ENCODE measurements around the gene NID1. TPM values are rescaled to one million over a fixed set of nuclear protein-coding genes. Genes with fewer than 3 reads are reported as not detected.

NID1 gene
- total RNA-seq, 1 donor from 2014 or later: 45.0 TPM

DNA sequence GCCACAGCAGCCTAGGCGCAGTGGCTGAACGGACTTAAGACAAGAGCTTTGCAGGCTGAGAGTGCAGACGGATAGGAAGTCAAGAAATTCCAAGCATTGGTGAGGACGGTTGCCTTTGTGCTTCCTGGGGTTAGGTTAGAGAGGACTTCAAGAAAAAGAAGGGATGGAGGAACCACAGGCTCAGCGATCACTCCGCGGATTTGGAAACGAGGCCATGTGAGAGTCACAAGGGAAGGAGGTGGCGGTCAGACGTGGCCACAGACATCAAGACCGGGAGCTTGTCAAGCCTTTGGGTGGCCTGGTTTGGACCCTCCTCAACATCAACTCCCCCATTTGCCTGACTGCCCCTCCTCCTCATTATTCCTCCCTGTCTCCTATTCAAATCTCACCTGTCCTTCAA is 62.3 kb downstream of the NID1 start:
- Mint-ChIP-seq H3K27ac (no peak overlapping the region), H3K36me3 (no peaks in the 10 kb centered on the region), H3K27me3 (ENCODE audit: low read depth) (no peaks in the 10 kb centered on the region), H3K4me1 (peaks cover 7% of the 10 kb centered on the region), H3K4me3 (no peak overlapping the region), H3K9me3 (no peaks in the 10 kb centered on the region)
- TF ChIP-seq, protein P1, sequence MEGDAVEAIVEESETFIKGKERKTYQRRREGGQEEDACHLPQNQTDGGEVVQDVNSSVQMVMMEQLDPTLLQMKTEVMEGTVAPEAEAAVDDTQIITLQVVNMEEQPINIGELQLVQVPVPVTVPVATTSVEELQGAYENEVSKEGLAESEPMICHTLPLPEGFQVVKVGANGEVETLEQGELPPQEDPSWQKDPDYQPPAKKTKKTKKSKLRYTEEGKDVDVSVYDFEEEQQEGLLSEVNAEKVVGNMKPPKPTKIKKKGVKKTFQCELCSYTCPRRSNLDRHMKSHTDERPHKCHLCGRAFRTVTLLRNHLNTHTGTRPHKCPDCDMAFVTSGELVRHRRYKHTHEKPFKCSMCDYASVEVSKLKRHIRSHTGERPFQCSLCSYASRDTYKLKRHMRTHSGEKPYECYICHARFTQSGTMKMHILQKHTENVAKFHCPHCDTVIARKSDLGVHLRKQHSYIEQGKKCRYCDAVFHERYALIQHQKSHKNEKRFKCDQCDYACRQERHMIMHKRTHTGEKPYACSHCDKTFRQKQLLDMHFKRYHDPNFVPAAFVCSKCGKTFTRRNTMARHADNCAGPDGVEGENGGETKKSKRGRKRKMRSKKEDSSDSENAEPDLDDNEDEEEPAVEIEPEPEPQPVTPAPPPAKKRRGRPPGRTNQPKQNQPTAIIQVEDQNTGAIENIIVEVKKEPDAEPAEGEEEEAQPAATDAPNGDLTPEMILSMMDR (IDR thresholded peaks at IDR 0.05; ENCODE audit: unreplicated experiment): no peak
- no peak for DNase-seq (ENCODE audit: low spot score in 2 of 2, unreplicated experiment in 2 of 2)

GRCh38 chr1:236002025-236002390 is 62.9 kb downstream of the NID1 start:
- TF ChIP-seq, protein P1 (IDR thresholded peaks at IDR 0.05; ENCODE audit: unreplicated experiment): no peak
- H3K27me3 Mint-ChIP-seq (ENCODE audit: low read depth): no peaks in the 10 kb centered on the region
- no peak overlapping the region for H3K27ac Mint-ChIP-seq
- no peak for DNase-seq (ENCODE audit: low spot score in 2 of 2, unreplicated experiment in 2 of 2)
- peaks cover 7% of the 10 kb centered on the region for H3K4me1 Mint-ChIP-seq
- H3K4me3 Mint-ChIP-seq: no peak overlapping the region
- no peaks in the 10 kb centered on the region for H3K9me3 Mint-ChIP-seq
- H3K36me3 Mint-ChIP-seq: no peaks in the 10 kb centered on the region

DNA sequence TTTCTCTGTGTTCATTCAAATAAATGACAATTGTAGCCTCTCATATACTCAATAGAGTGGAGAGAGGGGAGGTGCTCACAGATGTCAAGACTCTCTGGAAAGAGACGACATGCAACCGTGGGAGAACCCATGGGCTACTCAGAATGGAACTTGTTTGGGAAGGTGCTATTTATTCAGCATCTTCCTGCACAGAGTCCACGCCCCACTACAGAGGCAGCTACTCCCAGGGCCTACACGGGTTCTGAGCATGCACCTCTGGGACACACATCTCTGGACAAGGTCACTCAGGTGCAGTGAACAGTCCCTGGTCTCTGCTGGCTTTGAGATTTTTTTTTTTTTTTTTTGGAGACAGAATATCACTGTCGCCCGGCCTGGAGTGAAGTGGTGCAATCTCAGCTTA is 64.1 kb downstream of the NID1 start:
- Mint-ChIP-seq H3K9me3 (no peaks in the 10 kb centered on the region), H3K4me1 (peaks cover 7% of the 10 kb centered on the region), H3K4me3 (no peak overlapping the region), H3K27ac (no peak overlapping the region), H3K27me3 (ENCODE audit: low read depth) (no peaks in the 10 kb centered on the region), H3K36me3 (no peaks in the 10 kb centered on the region)
- no peak for DNase-seq (ENCODE audit: low spot score in 2 of 2, unreplicated experiment in 2 of 2)
- TF ChIP-seq, protein P1 (IDR thresholded peaks at IDR 0.05; ENCODE audit: unreplicated experiment): no peak

- Mint-ChIP-seq H3K27ac (no peak overlapping the region), H3K9me3 (no peaks in the 10 kb centered on the region)
- no peak for DNase-seq (ENCODE audit: low spot score in 2 of 2, unreplicated experiment in 2 of 2)
Measured at GRCh38 chr1:235999259-235999925, 65.5 kb downstream of the NID1 start.

GRCh38 chr1:235998812-235999211 is 66.1 kb downstream of the NID1 start:
- Mint-ChIP-seq H3K27ac (no peak overlapping the region), H3K36me3 (no peaks in the 10 kb centered on the region), H3K9me3 (no peaks in the 10 kb centered on the region), H3K4me3 (no peak overlapping the region), H3K4me1 (peaks cover 7% of the 10 kb centered on the region), H3K27me3 (ENCODE audit: low read depth) (no peaks in the 10 kb centered on the region)
- no peak for DNase-seq (ENCODE audit: low spot score in 2 of 2, unreplicated experiment in 2 of 2)
- TF ChIP-seq, protein P1 (IDR thresholded peaks at IDR 0.05; ENCODE audit: unreplicated experiment): no peak

More at GRCh38 chr1:235999259-235999925, 65.5 kb downstream of the NID1 start:
- no peaks in the 10 kb centered on the region for H3K27me3 Mint-ChIP-seq (ENCODE audit: low read depth)
- H3K4me3 Mint-ChIP-seq: no peak overlapping the region
- TF ChIP-seq, protein P1 (IDR thresholded peaks at IDR 0.05; ENCODE audit: unreplicated experiment): no peak
- peaks cover 7% of the 10 kb centered on the region for H3K4me1 Mint-ChIP-seq
- H3K36me3 Mint-ChIP-seq: no peaks in the 10 kb centered on the region

All from mesothelial cell of epicardium (in vitro differentiated cells).